Amniotic epithelial cell (primary cell): ENCODE measurements around the gene ASIC1.
A peak's percentile ranks its signal among the peaks of the same experiment; 100 is the strongest.
"Not testable (repeated sequence)": the region's sequence is repeated elsewhere in the genome, so short reads cannot be mapped to it uniquely, and the experiment has no call there.

Experiments
- DNase-seq: peaks from one replicate; pipeline ENCODE4 v3.0.0-alpha.2; 2010; ENCODE audit warnings: low read depth

Gene ASIC1

DNA sequence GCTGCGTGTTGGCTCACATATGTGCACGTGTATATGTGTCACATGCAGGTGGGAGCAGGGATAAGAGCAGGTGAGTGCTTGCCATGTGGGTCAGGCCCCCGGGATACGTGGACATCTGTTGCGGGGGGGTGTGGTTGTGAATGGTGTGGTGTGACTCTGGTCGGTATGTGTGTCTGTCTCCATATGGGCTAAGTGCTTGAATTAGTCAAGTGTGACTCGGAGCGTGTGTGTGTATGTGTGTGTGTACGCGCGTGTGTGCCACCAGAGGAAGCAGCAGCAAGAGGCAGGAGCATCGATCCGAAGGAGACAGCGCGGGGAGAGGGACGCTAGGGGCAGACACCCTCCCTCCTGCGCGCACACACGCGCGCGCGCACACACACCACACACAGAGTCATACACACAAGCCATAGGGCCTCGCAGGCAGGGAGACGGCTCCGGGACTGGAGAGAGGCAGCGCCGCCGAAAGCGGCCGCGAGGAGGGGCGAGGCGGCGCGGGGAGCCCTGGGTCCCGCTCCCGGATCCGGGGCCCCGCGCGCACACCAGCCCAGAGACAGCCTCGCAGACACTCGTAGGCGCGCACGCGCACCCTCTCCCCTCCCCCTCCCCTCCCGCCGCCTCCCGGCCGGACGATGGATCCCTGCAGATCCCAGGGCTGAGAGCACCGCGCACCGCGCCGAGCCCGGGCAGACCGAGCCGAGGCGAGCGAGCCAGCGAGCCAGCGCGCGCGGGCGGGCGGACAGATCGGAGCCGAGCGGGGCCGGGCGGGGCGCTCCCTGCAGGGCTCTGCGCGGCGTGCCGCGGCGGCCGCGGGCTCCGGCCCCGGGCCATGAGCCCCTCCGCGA is at the start of gene ASIC1:
ASIC1 (plus strand) TSS at position 597 of the 842 bp plus-strand sequence. CDS start 1,171 bp downstream, outside the sequence.
- peak; percentile 66 for DNase-seq

DNA sequence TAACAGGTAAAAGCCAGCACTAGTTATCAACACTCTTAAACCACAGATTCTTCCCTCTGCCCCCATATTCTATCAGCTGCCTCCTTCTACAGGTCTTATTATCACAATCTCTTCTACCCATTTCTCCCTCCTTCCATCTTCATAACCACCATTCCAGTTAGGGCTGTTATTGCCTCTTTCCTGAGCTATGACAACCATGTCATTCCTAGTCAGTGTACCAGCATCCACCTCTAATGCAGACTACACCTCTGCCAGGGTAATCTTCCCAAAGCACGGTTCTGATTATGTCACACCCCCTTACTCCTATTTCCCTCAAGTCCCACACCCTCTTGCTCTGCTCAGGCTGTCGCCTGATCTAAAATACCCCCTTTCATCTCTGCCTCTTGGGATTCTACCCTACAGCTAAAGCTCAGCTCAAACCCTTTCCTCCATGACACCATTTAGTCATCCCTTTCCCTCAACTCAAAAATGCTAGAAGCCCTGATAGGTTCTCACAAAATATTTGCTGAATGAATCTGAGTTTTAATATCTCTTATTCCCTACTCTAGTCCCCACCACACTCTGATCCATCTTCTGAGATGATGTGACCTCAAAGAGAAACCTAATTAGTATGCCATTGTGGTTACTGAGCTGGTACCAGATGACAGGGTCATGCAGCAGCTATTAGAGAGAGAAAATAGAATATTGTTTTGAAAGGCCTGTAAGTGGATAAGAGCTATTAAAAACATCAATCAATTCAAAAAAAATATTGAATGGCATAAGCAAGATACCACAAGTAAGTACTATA is 43.8 kb upstream of the ASIC1 start:
- no peak for DNase-seq

DNA sequence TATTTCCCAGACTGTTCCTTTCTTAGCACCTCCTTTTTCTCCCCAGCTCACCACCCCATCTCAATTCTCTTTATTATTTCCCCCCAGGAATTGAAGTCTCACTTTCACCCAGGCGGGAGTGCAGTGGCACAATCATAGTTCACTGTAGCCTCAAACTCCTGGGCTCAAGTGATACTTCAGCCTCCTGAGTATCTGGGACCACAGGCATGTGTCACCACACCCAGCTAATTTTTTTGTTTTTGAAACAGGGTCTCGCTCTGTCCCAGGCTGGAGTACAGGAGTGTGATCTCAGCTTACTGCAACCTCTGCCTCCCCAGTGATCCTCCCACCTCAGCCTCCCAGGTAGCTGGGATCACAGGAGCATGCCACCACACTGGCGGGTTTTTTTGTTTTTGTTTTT is 43.1 kb upstream of the ASIC1 start:
- no peak for DNase-seq

DNA sequence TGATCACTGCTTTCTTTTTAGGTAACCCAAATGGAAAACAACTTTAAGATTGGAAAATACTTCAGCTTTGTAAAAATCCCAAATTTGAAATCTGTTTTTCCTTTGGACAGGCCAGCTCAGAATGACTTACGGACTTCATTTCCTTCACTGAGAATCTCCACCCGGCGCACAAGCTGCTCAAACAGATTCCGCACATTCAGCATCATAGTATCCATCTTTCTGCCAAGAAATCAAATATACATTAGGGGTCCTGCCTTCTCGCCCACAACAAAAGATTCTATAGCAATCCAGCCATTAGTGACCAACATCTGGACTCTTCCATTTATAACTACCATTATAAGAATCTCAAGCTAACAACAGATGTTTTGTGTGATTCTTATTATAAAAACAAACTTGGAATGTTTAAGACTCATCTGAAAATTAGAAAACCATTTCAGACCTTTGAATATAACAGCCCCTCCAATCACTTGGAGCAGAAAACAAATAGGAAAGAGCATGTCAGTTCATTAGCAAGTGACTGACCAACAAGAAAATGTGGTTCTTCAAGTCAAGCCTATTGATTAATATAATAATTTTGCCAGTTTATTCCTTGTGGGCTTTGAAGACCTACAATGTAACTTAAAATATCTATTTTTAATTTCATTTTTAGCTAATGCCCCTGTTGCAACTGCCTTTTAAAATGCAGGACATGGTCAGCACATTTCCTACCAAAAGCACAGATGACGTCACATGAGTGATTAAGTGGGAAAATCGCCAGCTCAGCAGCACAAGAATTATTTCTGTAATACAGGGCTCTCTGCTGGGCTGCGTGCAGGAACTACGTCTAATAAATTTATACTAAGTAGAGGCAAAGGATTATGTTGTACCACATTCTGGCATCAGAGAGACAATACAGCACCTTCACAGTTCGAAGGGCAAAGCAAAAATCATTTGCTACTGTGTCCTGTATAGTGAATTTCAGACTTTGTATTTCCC is 40.6 kb upstream of the ASIC1 start:
- peak; percentile 94 for DNase-seq

DNA sequence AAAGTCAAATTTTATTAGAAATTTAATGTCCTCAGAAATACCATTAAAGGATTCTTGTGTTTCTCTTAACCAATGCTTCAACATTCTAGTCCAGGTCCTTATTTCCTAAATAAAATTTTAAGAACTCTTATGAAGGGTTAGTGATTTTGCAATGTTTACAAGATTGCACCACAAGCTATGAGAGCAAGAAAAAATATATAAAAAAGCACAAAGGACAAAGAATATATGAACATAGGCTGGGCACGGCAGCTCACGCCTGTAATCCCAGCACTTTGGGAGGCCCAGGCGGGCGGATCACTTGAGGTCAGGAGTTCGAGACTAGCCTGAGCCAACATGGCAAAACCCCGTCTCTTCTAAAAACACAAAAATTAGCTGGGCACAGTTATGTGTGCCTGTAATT is 39.8 kb upstream of the ASIC1 start:
- DNase-seq: peak; percentile 82

DNA sequence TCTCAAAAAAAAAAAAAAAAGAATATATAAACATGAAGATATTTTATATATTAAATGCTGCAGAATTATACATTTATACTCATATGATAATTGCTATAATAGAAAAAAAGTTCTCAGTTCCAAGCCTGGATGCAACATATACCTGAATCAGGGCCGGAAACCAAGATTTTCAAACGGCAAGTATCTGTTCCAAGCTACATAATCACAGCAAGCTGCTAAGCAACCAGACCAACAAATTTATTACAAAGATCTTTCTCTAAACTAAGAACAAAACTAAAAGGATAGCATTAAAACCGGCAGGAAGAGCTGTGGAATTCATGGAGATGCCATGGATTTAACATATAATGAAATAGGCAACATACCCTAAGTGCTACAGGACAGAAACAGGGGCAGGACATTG is 39.2 kb upstream of the ASIC1 start:
- peak; percentile 28 for DNase-seq

DNA sequence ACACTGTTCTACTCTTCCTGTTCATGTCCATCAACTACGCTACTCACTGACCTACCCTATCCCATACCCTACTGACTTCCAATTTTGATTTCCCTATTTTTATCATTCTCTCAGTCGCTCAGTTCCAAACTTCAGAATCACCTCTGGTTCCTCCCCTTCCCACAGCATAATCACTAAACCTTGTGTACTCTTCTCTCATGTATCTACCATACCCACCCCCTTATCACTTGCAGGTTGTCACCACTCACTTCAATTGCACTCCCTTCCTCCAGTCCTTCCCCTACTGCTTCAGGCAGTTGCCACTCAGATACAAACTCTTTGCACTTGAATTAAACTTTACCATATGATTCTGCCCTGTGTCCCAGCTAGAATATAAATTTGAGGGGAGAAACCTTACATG is 38.4 kb upstream of the ASIC1 start:
- no peak for DNase-seq

DNA sequence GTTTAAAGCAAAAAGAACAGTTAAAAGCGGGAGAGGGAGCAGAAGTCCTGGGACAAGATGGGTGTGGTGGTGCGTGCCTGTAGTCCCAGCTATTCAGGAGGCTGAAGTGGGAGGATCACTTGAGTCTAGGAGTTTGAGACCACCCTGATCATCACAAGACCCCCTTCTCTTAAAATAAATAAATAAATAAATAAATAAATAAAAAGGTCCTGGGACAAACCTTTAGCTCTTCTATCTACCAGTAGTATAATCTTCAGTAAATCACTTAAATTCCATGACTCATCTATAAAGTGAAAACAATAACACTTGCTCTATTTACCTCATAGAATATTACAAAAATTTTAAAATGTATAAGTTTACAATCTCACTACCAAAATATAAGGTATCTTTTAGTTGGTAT is 37.9 kb upstream of the ASIC1 start:
- DNase-seq: no peak

DNA sequence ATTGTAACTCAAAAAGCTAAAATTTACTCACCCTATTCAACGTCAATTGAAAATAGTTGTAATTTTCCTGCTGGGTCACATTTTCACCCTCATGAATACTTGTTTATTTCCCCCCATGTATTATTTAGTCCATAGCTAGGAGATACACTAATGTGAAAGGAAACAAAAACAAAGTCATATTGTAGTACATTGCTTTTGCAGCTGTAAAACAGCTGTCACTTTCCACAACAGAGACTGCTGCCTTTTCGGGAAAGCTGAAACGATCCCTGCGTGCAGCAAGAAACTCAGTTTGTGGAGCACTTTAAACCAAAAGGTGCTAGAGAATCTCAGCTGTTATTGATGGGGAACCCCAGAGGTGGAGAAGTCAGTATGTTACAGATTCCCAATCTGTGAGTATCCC is 36.4 kb upstream of the ASIC1 start:
- DNase-seq: no peak

DNA sequence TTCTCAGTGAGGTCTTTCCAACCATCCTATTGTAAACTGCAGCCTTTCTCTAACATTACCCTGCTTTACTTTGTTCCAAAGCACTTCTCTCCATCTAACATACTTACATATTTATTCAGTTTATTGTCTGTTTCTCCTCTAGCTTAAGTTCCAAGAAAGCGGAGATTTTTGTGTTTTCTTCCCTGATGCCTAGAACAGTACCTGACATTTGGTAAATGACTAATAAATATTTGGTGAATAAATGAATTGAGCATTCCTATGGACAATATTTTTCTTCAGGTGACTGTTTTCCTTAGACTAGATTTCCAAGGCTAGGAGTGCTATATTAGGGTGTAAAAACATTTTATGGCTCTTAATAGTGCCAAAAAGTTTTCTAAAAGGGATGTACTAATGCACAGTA is 34.5 kb upstream of the ASIC1 start:
- no peak for DNase-seq

DNA sequence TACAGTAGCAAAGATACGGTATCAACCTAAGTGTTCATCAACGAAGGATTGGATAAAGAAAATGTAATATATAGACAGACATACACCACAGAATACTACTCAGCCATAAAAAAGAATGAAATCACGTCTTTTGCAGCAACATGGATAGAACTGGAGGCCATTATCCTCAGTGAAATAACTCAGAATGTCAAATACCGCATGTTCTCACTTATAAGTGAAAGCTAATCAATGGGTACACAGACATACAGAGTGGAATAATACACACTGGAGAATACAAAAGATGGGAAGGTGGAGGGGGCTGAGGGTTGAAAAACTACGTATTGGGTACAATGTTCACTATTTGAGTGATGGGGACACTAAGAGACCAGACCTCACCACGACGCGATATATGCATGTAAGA is 33.2 kb upstream of the ASIC1 start:
- DNase-seq: no peak

DNA sequence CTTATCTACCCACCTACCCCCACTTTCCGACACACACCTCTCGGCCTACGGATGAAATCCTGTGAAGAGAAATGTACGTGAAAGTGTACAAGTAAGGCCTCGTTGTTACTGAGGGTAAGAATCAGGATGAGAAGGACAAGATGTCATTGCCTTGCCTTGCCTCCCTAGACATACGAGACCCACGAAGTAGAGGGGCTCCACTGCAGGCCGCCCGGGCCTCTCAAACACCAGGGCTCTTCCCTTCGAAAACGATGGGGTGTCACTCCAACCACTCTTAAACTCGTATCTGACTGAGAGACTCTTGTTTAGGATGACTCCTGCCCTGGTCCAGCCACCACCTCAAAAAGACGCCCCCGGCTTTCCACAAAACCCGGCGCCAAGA is 32.6 kb upstream of the ASIC1 start:
- no peak for DNase-seq

DNA sequence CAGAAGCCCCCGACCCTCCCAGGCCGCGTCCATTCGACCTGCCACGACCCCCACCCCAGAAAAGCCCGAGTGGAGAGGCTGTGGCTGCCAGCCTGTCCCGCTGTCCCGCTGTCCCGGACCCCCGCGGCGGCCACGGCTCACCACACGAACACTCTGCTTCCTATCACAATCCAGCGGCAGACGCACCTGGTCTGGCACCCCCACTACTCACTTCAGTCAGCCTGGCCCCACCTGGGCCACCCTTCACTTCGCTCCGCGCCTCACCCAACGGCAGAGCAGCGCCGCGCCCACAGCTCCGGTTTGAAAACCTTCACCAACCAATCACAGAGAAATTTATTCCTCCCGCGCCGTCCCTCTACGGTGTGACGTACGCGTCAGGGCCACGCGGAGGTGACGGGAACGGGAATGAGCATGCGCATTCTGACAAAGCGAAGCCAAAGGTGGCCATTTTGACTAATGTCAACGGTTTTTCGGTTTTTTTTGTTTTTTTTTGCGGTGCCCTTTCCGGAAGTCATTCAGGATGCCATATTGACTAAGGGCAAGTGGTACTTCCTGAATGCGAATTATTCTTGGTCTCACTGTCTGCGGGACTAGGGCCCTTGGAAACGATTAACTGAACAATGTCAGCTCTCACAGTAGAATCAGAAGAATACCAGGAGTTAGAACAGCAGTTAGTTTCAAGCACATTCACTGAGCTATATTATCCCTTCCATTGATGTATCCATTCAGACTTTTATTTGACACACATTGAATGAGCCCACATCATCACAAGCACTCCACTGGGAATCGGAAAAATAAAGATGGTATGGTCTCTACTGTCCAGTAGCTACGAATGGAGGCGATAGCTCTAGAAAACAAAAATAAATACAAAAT is 32.0 kb upstream of the ASIC1 start, which contains the start of gene RACGAP1:
RACGAP1 (minus strand) TSS at position 308 of the 873 bp plus-strand sequence. CDS start 8,779 bp downstream, outside the sequence.
- peak; percentile 96 for DNase-seq

DNA sequence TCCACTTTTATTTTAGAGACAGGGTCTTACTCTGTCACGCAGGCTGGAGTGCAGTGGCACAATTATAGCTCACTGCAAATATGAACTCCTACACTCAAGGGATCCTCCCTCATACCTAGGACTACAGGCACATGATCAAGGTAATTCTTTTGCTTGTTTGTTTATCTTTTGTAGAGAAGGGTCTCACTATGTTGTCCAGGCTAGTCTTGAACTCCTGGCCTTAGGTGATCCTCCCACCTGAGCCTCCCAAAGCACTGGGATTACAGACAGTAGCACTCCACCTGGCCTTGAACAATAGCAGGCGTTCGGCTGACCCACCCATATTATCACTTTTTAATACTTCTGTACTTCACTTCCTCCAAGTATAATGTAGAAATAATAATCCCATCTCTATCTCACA is 30.7 kb upstream of the ASIC1 start:
- no peak for DNase-seq

DNA sequence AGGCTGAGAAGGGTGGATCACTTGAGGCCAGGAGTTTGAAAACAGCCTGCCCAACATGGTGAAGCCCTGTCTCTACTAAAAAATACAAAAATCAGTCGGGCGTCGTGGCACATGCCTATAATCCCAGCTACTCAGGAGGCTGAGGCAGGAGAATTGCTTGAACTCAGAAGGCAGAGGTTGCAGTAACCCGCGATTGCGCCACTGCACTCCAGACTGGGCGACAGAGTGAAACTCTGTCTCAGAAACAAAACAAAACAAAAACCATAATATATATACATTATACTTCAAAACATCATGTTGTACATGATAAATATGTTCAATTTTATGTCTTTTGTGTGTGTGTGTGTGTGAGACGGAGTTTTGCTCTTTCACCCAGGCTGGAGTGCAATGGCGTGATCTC is 26.9 kb upstream of the ASIC1 start:
- DNase-seq: not testable (repeated sequence)

DNA sequence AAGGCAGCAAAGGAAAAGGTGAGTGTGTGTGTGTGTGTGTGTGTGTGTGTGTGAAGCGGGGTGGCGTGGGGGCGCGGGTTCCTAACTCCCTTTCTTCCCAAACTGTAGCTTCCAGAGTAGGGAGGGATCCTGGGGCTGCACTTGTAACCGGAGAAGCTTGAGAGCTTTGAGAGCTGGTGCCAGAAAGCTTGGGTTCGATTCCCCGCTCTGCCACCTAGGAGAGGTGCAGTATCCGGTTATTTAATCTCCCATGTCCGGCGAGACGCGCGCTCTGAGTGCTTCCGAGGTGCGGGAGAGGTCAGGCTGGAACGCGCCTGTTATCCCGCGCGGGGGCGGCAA is 24.9 kb upstream of the ASIC1 start:
- no peak for DNase-seq

DNA sequence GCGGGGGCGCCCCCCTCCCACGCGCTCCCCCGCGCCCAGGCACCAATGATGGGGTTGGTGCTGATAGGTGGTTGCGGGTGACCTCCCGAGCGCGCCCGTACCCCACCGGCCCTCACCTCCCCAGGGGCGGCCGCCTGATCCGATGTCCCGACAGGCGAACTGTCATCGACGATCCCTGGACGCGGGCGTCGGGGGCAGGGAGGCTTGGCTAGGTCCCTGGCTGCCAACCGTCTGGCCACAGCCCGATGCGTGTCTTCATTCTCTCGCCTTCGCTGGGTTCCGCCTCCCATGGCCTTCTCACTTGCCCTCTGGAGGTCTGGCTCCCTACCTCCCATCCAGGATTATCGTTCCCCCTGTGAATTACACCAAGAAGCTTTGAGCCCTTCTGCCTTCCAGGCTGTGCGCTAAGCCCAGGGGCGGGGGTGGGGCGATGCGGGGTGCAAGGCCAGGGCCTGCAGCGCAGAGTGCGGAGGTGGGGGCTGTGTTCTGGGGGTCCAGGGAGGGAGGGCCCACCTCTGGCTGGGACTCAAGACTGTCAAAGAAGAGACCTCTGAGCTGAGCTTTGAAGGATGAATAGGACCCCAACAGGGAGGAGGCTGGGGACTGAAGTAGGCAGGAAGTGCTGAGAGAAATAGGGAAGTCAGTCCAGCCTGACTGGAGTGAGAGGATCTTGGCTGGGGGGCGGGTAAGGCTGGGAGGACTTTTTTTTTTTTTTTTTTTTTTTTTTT is 24.4 kb upstream of the ASIC1 start:
- no peak for DNase-seq

DNA sequence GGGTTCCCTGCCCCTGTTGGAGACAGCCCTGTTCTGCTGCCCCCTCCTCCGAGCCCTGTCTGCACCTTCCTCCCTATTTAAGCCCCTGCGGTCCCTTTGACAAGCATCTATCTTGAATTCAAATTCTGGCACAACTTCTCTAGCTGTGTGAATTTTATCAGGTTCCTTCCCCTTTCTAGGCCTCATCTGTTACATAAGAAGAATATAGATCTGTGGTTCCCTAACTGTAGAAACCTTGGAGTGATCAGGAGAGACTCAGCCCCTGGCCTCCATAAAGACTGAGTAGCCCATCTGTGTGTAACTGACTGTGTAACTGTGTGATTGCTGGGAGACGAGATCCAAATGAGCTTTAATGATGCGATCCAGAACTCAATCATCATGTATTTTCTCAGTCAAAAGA is 19.1 kb upstream of the ASIC1 start:
- no peak for DNase-seq

DNA sequence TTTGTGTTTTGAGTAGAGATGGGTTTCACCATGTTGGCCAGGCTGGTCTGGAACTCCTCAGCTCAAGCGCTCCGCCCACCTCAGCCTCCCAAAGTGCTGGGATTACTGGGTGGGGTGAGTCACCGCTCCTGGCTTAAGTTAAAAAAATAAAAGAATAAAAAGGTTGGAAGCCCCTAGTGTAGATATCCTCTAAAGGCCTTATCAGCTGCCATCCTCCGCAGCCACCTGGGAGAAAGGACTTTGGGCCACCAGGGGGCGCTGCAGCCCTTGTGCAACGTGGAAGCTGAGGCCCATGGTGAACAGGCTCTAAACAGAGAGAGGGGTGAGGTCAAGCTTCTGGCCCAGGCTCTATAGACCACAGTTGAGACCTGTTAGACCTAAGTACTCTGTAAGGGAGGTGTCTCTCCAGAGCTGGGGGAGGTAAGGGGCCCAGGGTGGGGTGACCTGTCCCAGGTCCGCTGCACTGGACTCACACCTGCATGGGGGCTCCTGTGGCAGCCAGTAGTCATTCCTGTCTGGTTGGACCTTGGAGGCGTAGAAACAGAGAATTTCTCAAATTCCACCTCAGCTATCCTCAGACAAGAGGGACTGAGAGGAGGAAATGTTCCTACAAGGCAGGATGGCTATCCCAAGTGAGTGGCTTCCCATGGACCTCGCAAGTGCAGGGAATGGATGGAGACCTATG is 18.1 kb upstream of the ASIC1 start:
- peak; percentile 88 for DNase-seq

DNA sequence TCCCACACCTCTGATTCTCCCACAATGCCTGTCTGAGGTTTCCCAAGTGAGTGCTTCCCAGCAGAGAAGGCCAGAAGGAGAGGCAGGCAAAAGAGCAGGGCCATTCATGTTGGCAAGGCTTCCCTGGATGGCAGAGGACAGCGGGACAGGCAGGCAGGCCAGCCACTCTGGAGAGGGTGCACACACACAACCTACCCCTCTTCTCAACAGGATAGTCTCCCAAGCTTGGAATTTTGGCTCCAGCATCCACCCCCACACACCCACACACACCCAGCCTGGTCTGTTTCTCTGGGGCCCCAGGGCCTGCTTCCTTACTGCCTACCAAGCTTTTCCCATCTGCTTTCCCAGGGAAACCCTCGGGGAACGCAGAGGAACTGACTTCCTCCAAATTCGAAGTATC is 16.7 kb upstream of the ASIC1 start:
- DNase-seq: no peak
